B cell (primary cell): ENCODE data around the gene EFNA5.

ENCODE experiments used
- CTCF ChIP-seq: fragments of 200-600 bp; IDR thresholded peaks from one replicate; pipeline ENCODE4 v1.8.0; 2022; ENCODE audit warnings: antibody characterized with exemption, mild to moderate bottlenecking
- EZH2 ChIP-seq: IDR thresholded peaks from 2 replicates; pipeline ENCODE4 v1.6.1; 2012; ENCODE audit warnings: borderline replicate concordance, low read depth, mild to moderate bottlenecking, moderate library complexity, low read length; ENCODE audit not compliant: insufficient read depth, poor library complexity, severe bottlenecking

- TF ChIP-seq CTCF, result no peak
- no peak for TF ChIP-seq EZH2
These were observed 240.6 kb downstream of the EFNA5 start for GRCh38 chr5:107430071-107430625.
